Vagina (tissue), 2 donors: ENCODE measurements around the gene KCNA5. TPM values are rescaled to one million over a fixed set of nuclear protein-coding genes. Genes with fewer than 3 reads are reported as not detected.

ENCODE experiments used
- DNase-seq, 2 donors: peaks; one replicate each; pipeline ENCODE4 v3.0.0-alpha.2; 2017; ENCODE audit errors: extremely low spot score in 2 of 2
- H3K27ac ChIP-seq: fragments of 200-600 bp; sonication (generic); one replicate; pipeline ENCODE4 v1.5.1; 2019
- H3K27me3 ChIP-seq: fragments of 200-600 bp; sonication (generic); one replicate; pipeline ENCODE4 v1.5.1; 2019
- H3K36me3 ChIP-seq, 2 donors: fragments of 200-600 bp; sonication (generic); one replicate each; pipeline ENCODE4 v1.5.1; 2017 to 2019
- H3K4me1 ChIP-seq: fragments of 200-600 bp; sonication (generic); one replicate; pipeline ENCODE4 v1.5.1; 2019
- H3K4me3 ChIP-seq, 2 donors: fragments of 200-600 bp; sonication (generic); 1 replicate in 1 of 2; 2 replicates in 1 of 2; pipeline ENCODE4 v1.5.1; 2016 to 2019
- H3K9me3 ChIP-seq: fragments of 200-600 bp; sonication (generic); one replicate; pipeline ENCODE4 v1.5.1; 2019
- CTCF ChIP-seq, 3 experiments: fragments of 450-650 bp in 2 of 3; fragments of 200-600 bp in 1 of 3; sonication (generic) in 1 of 3; IDR thresholded peaks; one replicate each; pipeline ENCODE4 v1.5.1; 2017 to 2019; ENCODE audit warnings: antibody characterized with exemption in 3 of 3, mild to moderate bottlenecking in 2 of 3, moderate library complexity in 2 of 3
- POLR2A ChIP-seq, 2 donors: fragments of 450-650 bp; IDR thresholded peaks; one replicate each; pipeline ENCODE4 v1.6.1; 2017; ENCODE audit warnings: antibody characterized with exemption in 2 of 2, mild to moderate bottlenecking in 2 of 2, moderate library complexity in 2 of 2
- POLR2AphosphoS5 ChIP-seq, 2 donors: sonication (generic); formaldehyde crosslinking; IDR thresholded peaks; one replicate each; pipeline ENCODE4 v1.9.0; 2017; ENCODE audit warnings: antibody characterized with exemption in 2 of 2, mild to moderate bottlenecking in 2 of 2, low read depth in 1 of 2; ENCODE audit not compliant: insufficient read depth in 1 of 2
- intact Hi-C: fragments of 100-400 bp; cut with DNase I; formaldehyde crosslinking; loops from one replicate; pipeline ENCODE4 v1.15.1; 2023
- total RNA-seq: library from RNA; depleted of rRNA; stranded (reverse); fragments of >200 nt; gene quantifications from one replicate; pipeline ENCODE4 v1.2.3, GENCODE V29; 2016

The KCNA5 gene
- total RNA-seq, 1 donor from 2014 or later: not detected

GRCh38 chr12:5013266-5013730, 30.4 kb upstream of the KCNA5 start:
- H3K9me3 ChIP-seq: no peaks in the 10 kb centered on the region
- H3K4me3 ChIP-seq: no peak overlapping the region
- intact Hi-C loops: no loop called here
- no peak for TF ChIP-seq POLR2AphosphoS5 (IDR thresholded peaks at IDR 0.05; ENCODE audit: insufficient read depth in 1 of 2, low read depth in 1 of 2)
- peak in 1 of 3 experiments; percentile 53 for TF ChIP-seq CTCF (IDR thresholded peaks at IDR 0.05)
- no peaks in the 10 kb centered on the region for H3K36me3 ChIP-seq
- no peak overlapping the region for H3K27ac ChIP-seq
- no peaks in the 10 kb centered on the region for H3K4me1 ChIP-seq
- no peaks in the 10 kb centered on the region for H3K27me3 ChIP-seq
- no peak for DNase-seq

GRCh38 chr12:5014269-5014668, 29.4 kb upstream of the KCNA5 start:
- Histone ChIP-seq H3K9me3 (no peaks in the 10 kb centered on the region), H3K27ac (no peak overlapping the region), H3K27me3 (no peaks in the 10 kb centered on the region), H3K4me1 (no peaks in the 10 kb centered on the region), H3K4me3 (no peak overlapping the region), H3K36me3 (no peaks in the 10 kb centered on the region)
- no peak for DNase-seq
- intact Hi-C loops: no loop called here
- no peak for TF ChIP-seq CTCF (IDR thresholded peaks at IDR 0.05)
- no peak for TF ChIP-seq POLR2A (IDR thresholded peaks at IDR 0.05)
- no peak for TF ChIP-seq POLR2AphosphoS5 (IDR thresholded peaks at IDR 0.05; ENCODE audit: insufficient read depth in 1 of 2, low read depth in 1 of 2)

- no peak for DNase-seq
- intact Hi-C loops: no loop called here
- H3K4me1 ChIP-seq: no peaks in the 10 kb centered on the region
- no peak overlapping the region for H3K27ac ChIP-seq
- TF ChIP-seq POLR2AphosphoS5 (IDR thresholded peaks at IDR 0.05; ENCODE audit: insufficient read depth in 1 of 2, low read depth in 1 of 2) (no peak), CTCF (IDR thresholded peaks at IDR 0.05) (no peak), POLR2A (IDR thresholded peaks at IDR 0.05) (no peak)
- no peaks in the 10 kb centered on the region for H3K27me3 ChIP-seq
- no peaks in the 10 kb centered on the region for H3K36me3 ChIP-seq
- no peaks in the 10 kb centered on the region for H3K9me3 ChIP-seq
- H3K4me3 ChIP-seq: no peak overlapping the region
Measured at GRCh38 chr12:5015711-5016492, 27.8 kb upstream of the KCNA5 start.

GRCh38 chr12:5016526-5016925, 27.2 kb upstream of the KCNA5 start:
- TF ChIP-seq POLR2AphosphoS5 (IDR thresholded peaks at IDR 0.05; ENCODE audit: insufficient read depth in 1 of 2, low read depth in 1 of 2): no peak
- no peak for TF ChIP-seq POLR2A (IDR thresholded peaks at IDR 0.05)
- TF ChIP-seq CTCF (IDR thresholded peaks at IDR 0.05): no peak
- no peaks in the 10 kb centered on the region for H3K27me3 ChIP-seq
- no peaks in the 10 kb centered on the region for H3K9me3 ChIP-seq
- H3K36me3 ChIP-seq: no peaks in the 10 kb centered on the region
- no peak for DNase-seq
- intact Hi-C loops: no loop called here
- H3K27ac ChIP-seq: no peak overlapping the region
- H3K4me1 ChIP-seq: no peaks in the 10 kb centered on the region
- H3K4me3 ChIP-seq: no peak overlapping the region

GRCh38 chr12:5017638-5018348, 25.9 kb upstream of the KCNA5 start:
- DNase-seq: no peak
- intact Hi-C loops: no loop called here
- TF ChIP-seq CTCF (IDR thresholded peaks at IDR 0.05) (no peak), POLR2AphosphoS5 (IDR thresholded peaks at IDR 0.05; ENCODE audit: insufficient read depth in 1 of 2, low read depth in 1 of 2) (no peak), POLR2A (IDR thresholded peaks at IDR 0.05) (no peak)
- no peaks in the 10 kb centered on the region for H3K4me1 ChIP-seq
- H3K36me3 ChIP-seq: no peaks in the 10 kb centered on the region
- no peak overlapping the region for H3K4me3 ChIP-seq
- H3K9me3 ChIP-seq: no peaks in the 10 kb centered on the region
- no peaks in the 10 kb centered on the region for H3K27me3 ChIP-seq
- no peak overlapping the region for H3K27ac ChIP-seq
